HepG2 (cell line): ENCODE data around the gene ABCB11. TPM values are rescaled to one million over a fixed set of nuclear protein-coding genes. Genes with fewer than 3 reads are reported as not detected.

Experiments used
- ATAC-seq: fragments of 200-7000 bp; cut with Tn5 transposase; 3 replicates; pipeline ENCODE4 v1.9.1; 2020; ENCODE audit warnings: mild to moderate bottlenecking, moderate library complexity
- BruUV-seq: library from RNA; stranded (reverse); fragments of 400-500 nt; replicated peaks from 2 replicates; lab custom pipeline; 2021; lab: Mats Ljungman, UMichigan
- CTCF ChIA-PET: fragments of 300-600 bp; formaldehyde crosslinking; extraction: SDS; loops from one replicate; lab custom pipeline; 2021; ENCODE audit warnings: low total read pairs, inconsistent platforms, low intra/inter-chr PET ratio; lab: Yijun Ruan, JAX
- POLR2A ChIA-PET: fragments of 350-600 bp; sonication (Branson Sonifier 250); formaldehyde crosslinking; loops from one replicate; lab custom pipeline; 2020; ENCODE audit warnings: antibody characterized with exemption, inconsistent platforms; lab: Yijun Ruan, JAX
- DNase-seq: peaks from one replicate; pipeline ENCODE4 v3.0.0-alpha.2; 2015; ENCODE audit warnings: low spot score
- FAIRE-seq: peaks from 3 replicates; lab custom pipeline; 2011; peaks lifted over from hg19 to GRCh38; lab: Jason Lieb, UNC
- H2AFZ ChIP-seq: one replicate; pipeline ENCODE4 v1.6.1; 2011; ENCODE audit warnings: low read length, inconsistent platforms
- H3K27ac ChIP-seq: fragments of 300-600 bp; 3 replicates; pipeline ENCODE4 v1.8.0; 2011; ENCODE audit warnings: mixed run types, mild to moderate bottlenecking, mixed read lengths, low read length, inconsistent platforms; ENCODE audit not compliant: insufficient read depth; ENCODE audit errors: extremely low read length
- H3K27me3 ChIP-seq, 2 experiments: fragments of 200-600 bp in 1 of 2; 2 replicates in 1 of 2; 3 replicates in 1 of 2; pipeline versions ENCODE4 v1.6.0 to v1.8.0; 2011; ENCODE audit warnings: low read length in 2 of 2, mild to moderate bottlenecking in 2 of 2, moderate library complexity in 2 of 2, inconsistent platforms in 1 of 2; ENCODE audit not compliant: insufficient read depth in 2 of 2, control insufficient read depth in 1 of 2
- H3K36me3 ChIP-seq, 2 experiments: fragments of 200-600 bp in 1 of 2; replicated peaks in 1 of 2; 2 replicates in 1 of 2; 3 replicates in 1 of 2; pipeline versions ENCODE4 v1.5.1 to v1.8.0; 2011; ENCODE audit warnings: low read length in 2 of 2, inconsistent platforms in 1 of 2; ENCODE audit not compliant: insufficient read depth in 2 of 2, control insufficient read depth in 1 of 2
- H3K4me1 ChIP-seq: 2 replicates; pipeline ENCODE4 v1.5.1; 2012; ENCODE audit warnings: low read length, inconsistent platforms; ENCODE audit not compliant: insufficient read depth
- H3K4me2 ChIP-seq: 2 replicates; pipeline ENCODE4 v1.6.0; 2011; ENCODE audit warnings: low read depth, low read length, inconsistent platforms
- H3K4me3 ChIP-seq, 3 experiments: fragments of 200-600 bp in 1 of 3; sonication (generic), shearing (Covaris generic) in 1 of 3; replicated peaks in 1 of 3; 2 replicates each; pipeline ENCODE4 v1.5.1; 2011 to 2016; ENCODE audit warnings: low read length in 3 of 3, inconsistent platforms in 2 of 3, low read depth in 2 of 3, mild to moderate bottlenecking in 2 of 3, control low read depth in 1 of 3, mixed read lengths in 1 of 3; ENCODE audit not compliant: insufficient read depth in 1 of 3
- H3K79me2 ChIP-seq: one replicate; pipeline ENCODE4 v1.6.1; 2011; ENCODE audit warnings: low read length, inconsistent platforms; ENCODE audit not compliant: insufficient read depth
- H3K9ac ChIP-seq: 2 replicates; pipeline ENCODE4 v1.6.0; 2011; ENCODE audit warnings: mild to moderate bottlenecking, low read depth, low read length, inconsistent platforms; ENCODE audit not compliant: insufficient read depth
- H3K9me3 ChIP-seq: 2 replicates; pipeline ENCODE4 v1.5.1; 2012; ENCODE audit warnings: mild to moderate bottlenecking, low read length
- H4K20me1 ChIP-seq: 2 replicates; pipeline ENCODE4 v1.6.0; 2011; ENCODE audit warnings: inconsistent platforms, mild to moderate bottlenecking, low read length, moderate library complexity; ENCODE audit not compliant: insufficient read depth
- MAFF ChIP-seq: IDR thresholded peaks from 2 replicates; pipeline ENCODE4 v1.6.1; 2011; ENCODE audit warnings: low read depth, low read length, improper control_type of control experiment
- MAFK ChIP-seq, 2 experiments: IDR thresholded peaks in 1 of 2; conservative IDR thresholded peaks in 1 of 2; 2 replicates each; pipeline ENCODE4 v1.6.1; 2011; ENCODE audit warnings: improper control_type of control experiment in 2 of 2, low read length in 2 of 2
- MED1 ChIP-seq: sonication (generic); formaldehyde crosslinking; IDR thresholded peaks from 2 replicates; pipeline ENCODE4 v1.4.0; 2020; ENCODE audit warnings: missing genetic modification reagents
- NFE2L2 ChIP-seq: fragments of 150-350 bp; IDR thresholded peaks from 2 replicates; pipeline ENCODE4 v1.6.1; 2014; ENCODE audit warnings: low read length
- NFKB2 ChIP-seq: sonication (generic); formaldehyde crosslinking; IDR thresholded peaks from 2 replicates; pipeline ENCODE4 v1.4.0; 2020; ENCODE audit warnings: missing genetic modification reagents, borderline replicate concordance
- POGZ ChIP-seq: sonication (generic); formaldehyde crosslinking; IDR thresholded peaks from 2 replicates; pipeline ENCODE4 v1.4.0; 2020; ENCODE audit warnings: mild to moderate bottlenecking, missing genetic modification reagents
- ZNF556 ChIP-seq: sonication (generic); formaldehyde crosslinking; IDR thresholded peaks from 2 replicates; pipeline ENCODE4 v1.4.0; 2020; ENCODE audit warnings: mild to moderate bottlenecking, missing genetic modification reagents, borderline replicate concordance
- WGBS: methylation state at CpG from one replicate; pipeline ENCODE4 v1.1.6; 2017; ENCODE audit warnings: low lambda C conversion rate; 5-methylcytosine and 5-hydroxymethylcytosine counted together
- in situ Hi-C: cut with HindIII; loops from 2 replicates; pipeline ENCODE4 v1.10.0; 2017; ENCODE audit warnings: low pct_unique_long_range_greater_than_20kb; ENCODE audit not compliant: extremely low pct_ligation_motif_present
- intact Hi-C: fragments of 100-400 bp; cut with micrococcal nuclease; formaldehyde crosslinking; loops from one replicate; pipeline ENCODE4 v1.10.0; 2022; ENCODE audit not compliant: unreplicated experiment
- polyA plus RNA-seq, 8 experiments: library from polyadenylated mRNA; depleted of rRNA in 3 of 8; stranded (reverse) in 7 of 8; unstranded in 1 of 8; fragments of >200 nt; fragmentation: Illumina TruSeq in 4 of 8; extraction: Trizol in 4 of 8; gene quantifications; 2 replicates each; pipeline versions ENCODE4 v1.2.1 to v1.2.3, GENCODE V29; 2011 to 2016; ENCODE audit warnings: low read depth in 4 of 8, missing spikeins in 1 of 8, mixed read lengths in 1 of 8; ENCODE audit not compliant: insufficient read depth in 1 of 8
- total RNA-seq, 5 experiments: library from RNA; depleted of rRNA; stranded (reverse); fragments of >200 nt; fragmentation: Illumina TruSeq; extraction: Trizol; gene quantifications; 2 replicates each; pipeline ENCODE4 v1.2.3, GENCODE V29; 2016; ENCODE audit warnings: low read depth in 1 of 5
- TF ChIP-seq, protein P1 (sequence below), 2 experiments: sonication (generic) in 1 of 2; formaldehyde crosslinking in 1 of 2; IDR thresholded peaks; 2 replicates each; pipeline versions ENCODE4 v1.6.1 to v1.9.0; 2014 to 2022; ENCODE audit warnings: antibody characterized with exemption in 1 of 2, borderline replicate concordance in 1 of 2, inconsistent platforms in 1 of 2, low read depth in 1 of 2, missing genetic modification reagents in 1 of 2
- TF ChIP-seq, protein P2 (sequence below): sonication (generic); formaldehyde crosslinking; IDR thresholded peaks from 2 replicates; pipeline ENCODE4 v1.5.0; 2020; ENCODE audit warnings: mild to moderate bottlenecking, low read depth, missing genetic modification reagents, borderline replicate concordance
- TF ChIP-seq, protein P3 (sequence below): sonication (generic); formaldehyde crosslinking; IDR thresholded peaks from 2 replicates; pipeline ENCODE4 v1.5.0; 2020; ENCODE audit warnings: missing genetic modification reagents

ABCB11 gene
- total and polyA plus RNA-seq, 2 of the 13 experiments (the other 11 are each of a cell fraction or from before 2014, with no cell fraction given) = not detected

DNA sequence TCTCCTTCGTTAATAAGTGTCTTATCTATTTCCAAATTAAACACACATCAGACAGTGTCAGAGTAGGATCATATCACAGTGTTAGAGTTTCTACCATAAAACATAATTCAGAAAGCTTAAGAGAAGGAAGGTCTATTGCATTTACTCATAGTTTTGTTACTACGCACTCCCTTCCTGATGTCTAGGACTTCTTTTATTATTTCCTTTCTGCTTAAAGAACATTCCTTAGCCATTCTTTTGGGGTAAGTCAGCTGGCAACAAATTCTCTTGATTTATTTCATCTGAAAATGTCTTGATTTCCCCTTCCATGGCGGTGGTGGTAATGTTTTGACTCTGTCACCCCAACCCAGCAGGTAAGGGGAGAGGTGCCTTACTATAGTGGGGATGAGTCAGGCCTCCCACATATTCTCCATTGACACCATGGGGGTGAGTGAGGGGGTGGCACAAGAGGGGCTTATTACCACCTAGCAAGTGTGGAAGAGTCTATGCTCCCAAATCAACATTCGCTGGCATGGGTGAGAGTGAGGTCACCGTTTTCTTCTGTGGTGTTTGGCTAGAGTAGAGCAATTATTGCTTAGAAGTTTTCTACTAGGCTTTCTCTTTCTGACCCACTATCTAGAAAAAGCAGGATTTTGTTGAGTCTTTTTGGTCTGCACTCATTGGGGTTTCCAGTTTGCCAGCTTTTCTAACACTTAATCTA lies 29.9 kb downstream of the ABCB11 start (continued):
- TF ChIP-seq, protein P1, sequence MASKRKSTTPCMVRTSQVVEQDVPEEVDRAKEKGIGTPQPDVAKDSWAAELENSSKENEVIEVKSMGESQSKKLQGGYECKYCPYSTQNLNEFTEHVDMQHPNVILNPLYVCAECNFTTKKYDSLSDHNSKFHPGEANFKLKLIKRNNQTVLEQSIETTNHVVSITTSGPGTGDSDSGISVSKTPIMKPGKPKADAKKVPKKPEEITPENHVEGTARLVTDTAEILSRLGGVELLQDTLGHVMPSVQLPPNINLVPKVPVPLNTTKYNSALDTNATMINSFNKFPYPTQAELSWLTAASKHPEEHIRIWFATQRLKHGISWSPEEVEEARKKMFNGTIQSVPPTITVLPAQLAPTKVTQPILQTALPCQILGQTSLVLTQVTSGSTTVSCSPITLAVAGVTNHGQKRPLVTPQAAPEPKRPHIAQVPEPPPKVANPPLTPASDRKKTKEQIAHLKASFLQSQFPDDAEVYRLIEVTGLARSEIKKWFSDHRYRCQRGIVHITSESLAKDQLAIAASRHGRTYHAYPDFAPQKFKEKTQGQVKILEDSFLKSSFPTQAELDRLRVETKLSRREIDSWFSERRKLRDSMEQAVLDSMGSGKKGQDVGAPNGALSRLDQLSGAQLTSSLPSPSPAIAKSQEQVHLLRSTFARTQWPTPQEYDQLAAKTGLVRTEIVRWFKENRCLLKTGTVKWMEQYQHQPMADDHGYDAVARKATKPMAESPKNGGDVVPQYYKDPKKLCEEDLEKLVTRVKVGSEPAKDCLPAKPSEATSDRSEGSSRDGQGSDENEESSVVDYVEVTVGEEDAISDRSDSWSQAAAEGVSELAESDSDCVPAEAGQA (IDR thresholded peaks at IDR 0.05; ENCODE audit: low read depth) = no peak
- TF ChIP-seq, protein P1 (CRISPR knock-in tag; IDR thresholded peaks at IDR 0.05; ENCODE audit: borderline replicate concordance) = no peak

DNA sequence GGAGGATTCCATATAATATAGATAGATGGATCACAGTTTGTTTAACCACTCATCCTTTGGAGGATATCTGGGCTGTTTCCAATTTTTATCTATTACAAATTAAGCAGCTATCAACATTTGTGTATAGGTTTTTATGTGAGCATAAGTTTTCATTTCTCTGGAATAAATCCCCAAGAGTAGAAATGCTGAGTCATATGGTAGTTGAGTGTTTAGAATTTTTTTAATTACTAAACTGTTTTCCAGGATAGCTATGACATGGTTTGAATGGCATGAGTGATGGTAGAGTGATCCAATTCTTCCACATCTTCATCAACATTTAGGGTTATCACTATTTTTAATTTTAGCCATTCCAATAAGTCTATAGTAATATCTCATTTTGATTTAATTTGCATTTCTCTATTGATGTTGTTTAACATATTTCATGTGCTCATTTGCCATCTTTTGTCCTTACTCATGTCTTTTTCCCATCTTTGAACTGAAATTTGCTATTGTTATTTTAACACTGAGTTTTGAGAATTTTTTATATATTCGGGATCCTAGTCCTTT lies 31.4 kb downstream of the ABCB11 start:
- H3K4me2 ChIP-seq = no peak overlapping the region
- ATAC-seq (no peak), DNase-seq (no peak), FAIRE-seq (no peak)
- TF ChIP-seq MAFK (conservative IDR thresholded peaks at IDR 0.05 in 1 of 2, IDR thresholded peaks at IDR 0.05 in 1 of 2; ENCODE audit: low read length in 2 of 2) = peak; percentile 38 to 67; a peak in 3 of 4 replicates
- TF ChIP-seq MED1 = no peak
- TF ChIP-seq NFKB2 = no peak
- TF ChIP-seq ZNF556 (CRISPR knock-in tag) = no peak
- TF ChIP-seq MAFF = 0 out of 2 replicates have a peak, but pooled peaks have one; percentile 35
- no peak for TF ChIP-seq POGZ (CRISPR knock-in tag)
- TF ChIP-seq, protein P2, sequence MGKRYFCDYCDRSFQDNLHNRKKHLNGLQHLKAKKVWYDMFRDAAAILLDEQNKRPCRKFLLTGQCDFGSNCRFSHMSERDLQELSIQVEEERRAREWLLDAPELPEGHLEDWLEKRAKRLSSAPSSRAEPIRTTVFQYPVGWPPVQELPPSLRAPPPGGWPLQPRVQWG = no peak
- TF ChIP-seq NFE2L2 = peak; percentile 82
- TF ChIP-seq, protein P3, sequence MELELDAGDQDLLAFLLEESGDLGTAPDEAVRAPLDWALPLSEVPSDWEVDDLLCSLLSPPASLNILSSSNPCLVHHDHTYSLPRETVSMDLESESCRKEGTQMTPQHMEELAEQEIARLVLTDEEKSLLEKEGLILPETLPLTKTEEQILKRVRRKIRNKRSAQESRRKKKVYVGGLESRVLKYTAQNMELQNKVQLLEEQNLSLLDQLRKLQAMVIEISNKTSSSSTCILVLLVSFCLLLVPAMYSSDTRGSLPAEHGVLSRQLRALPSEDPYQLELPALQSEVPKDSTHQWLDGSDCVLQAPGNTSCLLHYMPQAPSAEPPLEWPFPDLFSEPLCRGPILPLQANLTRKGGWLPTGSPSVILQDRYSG (CRISPR knock-in tag) = no peak
- no TSS peak for BruUV-seq
- 0% methylated on average over 1 of the region's 1 CpG for WGBS
- no peak overlapping the region for H3K27ac ChIP-seq
- H3K79me2 ChIP-seq = no peaks in the 10 kb centered on the region
- H3K9ac ChIP-seq = no peak overlapping the region
- no peaks in the 10 kb centered on the region for H3K36me3 ChIP-seq
- ChIA-PET POLR2A (no interaction called here), CTCF (no interaction called here)
- no peaks in the 10 kb centered on the region for H3K4me1 ChIP-seq
- intact Hi-C loops = no loop called here
- no peaks in the 10 kb centered on the region for H3K27me3 ChIP-seq
- in situ Hi-C loops = no loop called here
- H3K4me3 ChIP-seq = no peak overlapping the region
- no peak overlapping the region for H2AFZ ChIP-seq
- H4K20me1 ChIP-seq = no peaks in the 10 kb centered on the region
- no peaks in the 10 kb centered on the region for H3K9me3 ChIP-seq
